SIG-M5 treated with dmso at 0.1 percent for 504 hours (cell line): ENCODE measurements around the gene FCGR2B.
"Not testable (repeated sequence)": the region's sequence is repeated elsewhere in the genome, so short reads cannot be mapped to it uniquely, and the experiment has no call there.

Experiments
- DNase-seq: peaks from one replicate; lab custom pipeline; 2025; ENCODE audit not compliant: unreplicated experiment; lab: John Stamatoyannopoulos, UW

FCGR2B gene

DNA sequence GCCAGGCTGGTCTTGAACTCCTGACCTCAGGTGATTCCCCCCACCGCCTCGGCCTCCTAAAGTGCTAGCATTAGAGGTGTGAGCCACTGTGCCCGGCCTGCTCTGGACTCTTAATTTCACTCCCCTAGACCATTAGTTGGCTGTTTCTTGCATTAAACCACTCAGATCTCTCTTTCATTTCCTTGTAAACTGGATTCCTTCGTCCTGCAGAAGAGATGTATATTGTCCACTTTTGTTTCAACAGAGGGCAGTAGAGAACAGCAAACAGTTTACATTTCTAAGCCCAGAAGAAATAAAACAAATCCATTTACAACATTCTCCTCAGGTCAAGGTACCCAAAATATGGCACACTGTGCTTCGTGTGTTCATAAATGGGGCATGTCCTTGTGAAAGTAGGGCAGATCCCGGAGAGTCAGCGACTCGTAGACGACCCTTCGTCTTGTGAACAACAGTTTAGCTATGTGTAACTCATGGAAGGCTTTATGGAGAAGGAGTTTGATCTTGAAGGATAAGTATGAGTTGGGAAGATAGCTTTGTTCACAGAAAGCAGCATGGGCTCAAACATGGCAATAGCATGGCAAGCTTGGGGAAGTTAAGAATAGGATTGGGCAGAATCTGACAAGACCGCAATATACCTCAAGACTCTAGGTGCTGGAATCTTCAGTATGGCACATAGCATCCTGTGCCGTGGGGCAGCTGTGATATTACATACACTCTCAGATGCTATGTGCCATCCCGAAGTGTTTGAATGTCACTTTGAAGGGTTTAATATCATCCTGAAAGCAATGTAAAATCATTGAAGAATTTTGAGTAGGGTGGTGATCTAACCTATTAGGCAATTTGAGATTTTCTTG lies 15.2 kb upstream of the FCGR2B start:
- not testable (repeated sequence) for DNase-seq

DNA sequence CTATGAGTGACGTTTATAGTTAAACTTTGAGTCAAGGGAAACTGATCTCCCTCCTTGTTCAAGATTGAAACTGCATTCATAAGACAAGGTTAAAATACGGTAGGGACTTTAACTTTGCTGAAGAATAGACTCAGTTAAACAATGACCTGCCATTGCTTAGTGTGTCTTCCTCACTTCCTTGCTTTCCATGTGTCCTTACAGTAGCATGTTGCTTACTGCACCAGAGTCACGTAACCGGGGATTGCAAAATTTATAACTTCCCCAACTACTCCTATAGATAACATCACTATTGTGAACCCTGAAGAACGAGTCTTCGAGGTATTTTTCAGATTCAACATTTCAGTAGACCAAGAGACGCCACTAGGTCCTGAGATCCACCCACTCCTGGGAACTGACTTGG lies 9.4 kb upstream of the FCGR2B start:
- DNase-seq = not testable (repeated sequence)

DNA sequence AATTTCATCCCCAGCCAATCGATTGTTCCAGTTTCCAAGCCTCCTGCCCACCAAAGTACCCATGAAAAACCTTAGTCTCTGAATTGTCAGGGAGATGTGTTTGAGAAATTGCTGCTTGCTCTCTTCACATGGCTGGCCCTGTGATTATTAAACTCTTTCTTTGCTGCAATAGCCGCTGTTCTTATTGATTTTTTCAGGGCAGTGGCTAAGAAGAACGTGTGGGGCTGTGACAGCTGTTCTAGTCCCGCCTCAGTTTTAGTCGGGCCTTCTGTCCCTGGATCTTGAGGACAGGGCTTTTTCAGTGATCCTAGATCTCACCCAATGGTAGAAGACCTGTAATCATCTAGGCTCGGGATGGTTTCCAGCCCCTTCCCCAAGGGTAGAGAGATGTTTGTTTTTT lies 9.0 kb upstream of the FCGR2B start:
- DNase-seq = not testable (repeated sequence)

DNA sequence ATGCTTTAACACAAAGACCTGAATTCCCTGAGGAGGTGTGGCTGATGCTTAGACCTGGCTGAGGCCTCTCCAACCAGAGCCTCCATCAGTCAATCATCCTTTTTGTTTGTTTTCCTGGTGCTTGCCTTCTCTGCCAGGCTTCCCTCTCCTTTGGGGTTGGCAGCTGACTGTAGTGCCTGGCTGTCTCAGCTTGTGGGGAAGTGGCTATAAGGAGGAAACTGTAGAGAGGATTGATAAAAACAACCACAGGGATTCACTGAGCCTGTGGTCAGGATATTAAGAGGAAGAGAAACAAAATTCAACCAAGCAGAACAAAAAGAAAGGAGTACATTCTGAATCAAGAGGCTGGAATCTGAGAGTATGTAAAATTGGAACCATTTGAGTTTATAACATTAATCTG lies 4.4 kb upstream of the FCGR2B start:
- DNase-seq = not testable (repeated sequence)

DNA sequence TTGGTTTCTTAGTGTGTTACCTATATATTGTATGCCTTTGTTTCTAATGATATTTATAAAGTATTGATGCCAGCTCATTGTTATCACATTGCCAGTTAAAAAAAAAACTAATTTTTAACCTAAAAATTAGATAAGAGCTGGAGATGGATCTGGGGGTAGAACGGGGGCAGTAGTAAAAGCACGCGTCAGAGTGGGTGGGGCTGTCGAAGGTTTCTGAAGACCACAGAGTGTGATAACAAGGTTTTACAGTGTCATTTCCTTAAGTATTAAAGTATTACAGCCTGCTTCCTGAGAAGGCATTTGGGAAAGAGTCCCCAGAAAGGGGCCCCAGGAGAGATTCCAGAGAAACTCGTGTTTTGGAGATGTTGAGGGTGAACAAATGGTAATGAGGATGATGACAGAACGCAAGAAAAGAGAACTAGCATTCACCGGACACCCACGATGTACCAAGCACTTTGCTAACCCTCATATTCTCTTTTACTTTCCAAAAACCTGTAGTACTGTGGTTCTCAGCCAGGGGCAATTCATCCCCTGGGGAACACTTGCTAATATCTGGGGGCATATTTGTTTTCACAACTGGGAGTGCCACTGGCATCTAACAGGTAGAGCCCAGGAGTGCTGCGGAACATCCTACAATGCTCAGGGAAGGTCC lies 1.2 kb upstream of the FCGR2B start:
- not testable (repeated sequence) for DNase-seq

DNA sequence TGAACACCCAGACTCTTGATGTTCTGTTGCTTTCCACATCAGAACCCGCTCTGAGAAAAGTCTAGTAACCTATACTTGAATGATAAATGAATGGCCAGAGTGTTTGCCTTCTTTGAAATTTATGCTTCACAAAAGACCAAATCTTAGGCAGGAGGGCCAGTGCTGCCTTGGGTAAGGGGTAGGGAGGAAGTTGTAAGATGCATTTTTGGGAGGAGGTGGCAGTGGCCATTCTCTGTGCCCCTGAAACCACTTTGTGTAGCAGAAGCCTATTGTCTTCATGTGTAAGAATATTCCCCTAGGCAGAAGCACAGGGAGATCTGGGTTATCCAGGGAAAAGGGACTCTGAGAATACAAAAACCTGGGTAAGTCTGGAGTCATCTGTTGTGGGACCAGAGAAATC lies 626 bp downstream of the FCGR2B start:
- not testable (repeated sequence) for DNase-seq

DNA sequence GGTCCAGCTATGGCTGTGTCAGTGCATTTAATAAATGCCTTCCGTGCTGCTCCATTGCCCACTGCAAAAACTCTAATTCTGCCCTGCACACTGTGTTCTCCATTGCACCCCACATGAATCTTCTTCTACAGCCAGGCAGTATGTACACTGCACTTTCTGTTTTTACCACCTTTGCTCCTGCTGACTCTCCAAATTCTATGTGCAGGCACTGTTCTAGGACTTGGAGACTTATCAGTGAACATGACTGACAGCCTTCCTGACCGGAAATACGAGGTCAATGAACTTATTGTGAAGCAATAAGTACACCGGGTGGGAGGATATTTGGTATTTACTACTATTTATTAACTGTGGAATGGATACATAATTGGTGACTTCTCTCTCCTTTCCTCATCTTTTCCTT lies 1.7 kb downstream of the FCGR2B start:
- not testable (repeated sequence) for DNase-seq

DNA sequence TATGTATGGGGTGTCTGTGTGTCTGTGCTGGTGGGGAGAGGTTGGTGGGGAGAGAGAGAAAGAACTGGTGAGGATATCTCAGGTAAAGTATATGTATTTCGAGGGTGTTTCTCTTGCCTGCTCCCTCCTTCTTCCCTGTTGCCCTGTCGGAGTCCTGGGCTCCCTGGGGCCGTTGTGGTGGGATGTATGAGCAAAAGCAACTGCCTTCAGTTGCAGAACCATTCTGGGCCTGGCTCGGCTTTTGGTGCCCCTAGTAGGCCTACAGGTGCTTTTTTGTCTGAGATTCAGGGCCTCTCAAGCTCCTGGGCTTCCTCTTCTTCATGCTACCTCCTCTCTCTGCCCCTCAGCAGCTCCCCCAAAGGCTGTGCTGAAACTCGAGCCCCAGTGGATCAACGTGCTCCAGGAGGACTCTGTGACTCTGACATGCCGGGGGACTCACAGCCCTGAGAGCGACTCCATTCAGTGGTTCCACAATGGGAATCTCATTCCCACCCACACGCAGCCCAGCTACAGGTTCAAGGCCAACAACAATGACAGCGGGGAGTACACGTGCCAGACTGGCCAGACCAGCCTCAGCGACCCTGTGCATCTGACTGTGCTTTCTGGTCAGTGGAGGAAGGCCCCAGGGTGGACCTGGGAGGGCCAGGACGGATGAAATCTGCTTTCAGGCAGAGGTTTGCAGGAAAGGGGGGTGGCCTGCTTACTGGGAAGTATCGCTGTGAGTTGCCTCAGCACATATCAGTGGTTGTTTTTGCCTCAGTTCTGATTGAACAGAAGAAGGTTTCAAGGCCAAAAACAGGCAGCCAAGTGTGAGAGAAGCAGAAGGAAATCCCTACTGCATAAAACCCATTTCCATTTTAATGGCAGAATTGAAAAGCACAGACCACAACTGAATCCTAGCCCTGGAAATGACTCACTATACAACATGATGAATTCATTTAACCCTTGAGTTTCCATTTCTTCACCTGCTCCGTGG lies 8.4 kb downstream of the FCGR2B start:
- not testable (repeated sequence) for DNase-seq

DNA sequence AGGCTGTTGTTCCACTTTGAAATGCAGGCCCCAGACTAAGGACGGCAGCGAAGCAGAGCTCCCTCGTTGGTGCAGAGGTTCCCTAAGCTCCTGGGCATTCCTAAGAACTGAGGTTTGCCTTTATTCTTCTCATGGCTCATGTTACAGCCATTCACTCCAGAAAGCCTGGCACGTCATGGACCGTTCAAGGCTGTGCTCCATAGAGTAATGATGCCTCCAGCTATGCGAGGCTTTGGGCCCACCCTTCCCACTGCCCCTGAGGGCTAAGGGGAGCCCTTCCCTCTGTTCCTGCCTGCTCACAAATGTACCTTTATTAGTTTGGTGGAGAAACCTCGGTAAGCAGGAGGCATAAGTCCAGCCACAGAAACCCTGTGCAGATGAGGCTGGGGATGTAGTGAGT lies 10.5 kb downstream of the FCGR2B start:
- not testable (repeated sequence) for DNase-seq

DNA sequence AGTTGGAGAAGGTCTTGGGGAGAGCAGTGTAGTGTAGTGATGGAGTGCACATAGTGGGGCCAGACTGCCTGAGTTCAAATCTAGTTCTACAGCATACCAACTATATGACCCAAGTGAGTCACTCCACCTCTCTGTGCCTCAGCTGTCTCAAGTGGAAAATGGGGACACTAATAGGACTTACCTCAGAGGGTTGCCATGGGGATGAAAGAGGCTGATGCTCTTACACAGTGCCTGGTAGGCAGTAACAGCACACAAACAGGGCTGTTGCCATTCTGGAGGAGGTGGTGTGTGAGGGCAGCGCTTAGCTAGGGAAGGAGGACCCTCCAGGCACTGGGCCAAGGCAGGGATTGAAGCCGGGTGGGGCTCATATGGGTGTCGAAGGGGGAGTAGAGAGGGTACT lies 11.5 kb downstream of the FCGR2B start:
- not testable (repeated sequence) for DNase-seq

DNA sequence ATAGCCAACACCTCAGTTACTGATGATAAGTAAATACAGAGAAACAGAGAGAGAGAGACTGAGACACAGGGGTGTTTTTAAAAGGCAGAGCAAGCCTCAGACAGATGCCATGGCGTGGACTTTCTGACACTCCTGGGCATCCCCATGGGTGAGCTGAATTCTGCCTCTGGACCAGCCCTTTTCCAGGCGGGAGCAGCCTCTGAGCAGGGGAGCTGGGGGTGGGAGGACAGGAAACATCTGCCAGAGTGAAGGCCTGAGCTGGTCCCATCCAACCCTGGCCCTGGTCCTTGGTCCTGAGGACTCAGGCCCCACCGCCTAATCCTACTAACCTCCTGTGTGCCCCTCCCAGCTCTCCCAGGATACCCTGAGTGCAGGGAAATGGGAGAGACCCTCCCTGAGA lies 12.0 kb downstream of the FCGR2B start:
- DNase-seq = not testable (repeated sequence)

DNA sequence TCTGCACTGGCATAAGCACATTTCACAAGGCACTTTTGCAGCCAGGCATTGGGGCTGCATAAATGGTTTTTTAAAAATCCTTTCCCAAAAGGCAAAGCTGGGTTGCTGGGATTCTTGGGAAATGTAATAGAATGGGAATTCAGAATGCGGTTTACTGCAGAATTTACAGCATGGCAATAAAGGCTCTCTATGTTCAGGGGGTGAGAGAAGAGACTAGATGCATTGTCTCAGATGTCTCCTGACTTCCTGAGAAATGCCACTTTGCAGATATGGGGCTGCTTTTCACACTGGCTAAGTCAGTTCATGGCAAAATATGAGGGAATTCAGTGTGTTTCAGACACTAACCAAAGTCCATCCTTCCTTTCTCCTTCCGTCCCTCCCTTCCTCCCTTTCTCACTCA lies 13.5 kb downstream of the FCGR2B start:
- DNase-seq = no peak

DNA sequence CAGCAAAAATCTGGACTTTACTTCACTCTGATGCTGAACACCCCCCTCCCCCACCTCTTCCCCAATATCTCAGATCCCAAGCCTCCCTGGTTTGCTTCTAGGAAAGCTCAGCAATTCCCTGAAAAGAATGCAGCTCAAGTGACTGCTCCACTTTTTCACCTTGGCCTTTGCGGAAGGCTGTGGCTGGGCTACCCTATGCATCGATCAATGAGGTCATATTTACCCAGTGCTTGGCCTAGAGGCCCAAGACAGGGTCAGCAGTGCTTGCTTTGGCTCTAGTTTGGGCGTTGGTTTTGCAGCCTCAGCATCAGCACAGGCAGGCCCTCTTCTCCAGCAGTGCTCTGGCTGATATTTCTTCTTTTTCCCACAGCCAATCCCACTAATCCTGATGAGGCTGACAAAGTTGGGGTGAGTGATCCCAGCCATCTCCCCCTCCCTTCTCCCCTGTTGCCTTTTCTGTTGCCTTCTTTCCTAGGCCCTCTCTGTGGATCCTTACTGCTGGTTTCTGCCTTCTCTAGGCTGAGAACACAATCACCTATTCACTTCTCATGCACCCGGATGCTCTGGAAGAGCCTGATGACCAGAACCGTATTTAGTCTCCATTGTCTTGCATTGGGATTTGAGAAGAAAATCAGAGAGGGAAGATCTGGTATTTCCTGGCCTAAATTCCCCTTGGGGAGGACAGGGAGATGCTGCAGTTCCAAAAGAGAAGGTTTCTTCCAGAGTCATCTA lies 14.2 kb downstream of the FCGR2B start:
- DNase-seq = no peak

DNA sequence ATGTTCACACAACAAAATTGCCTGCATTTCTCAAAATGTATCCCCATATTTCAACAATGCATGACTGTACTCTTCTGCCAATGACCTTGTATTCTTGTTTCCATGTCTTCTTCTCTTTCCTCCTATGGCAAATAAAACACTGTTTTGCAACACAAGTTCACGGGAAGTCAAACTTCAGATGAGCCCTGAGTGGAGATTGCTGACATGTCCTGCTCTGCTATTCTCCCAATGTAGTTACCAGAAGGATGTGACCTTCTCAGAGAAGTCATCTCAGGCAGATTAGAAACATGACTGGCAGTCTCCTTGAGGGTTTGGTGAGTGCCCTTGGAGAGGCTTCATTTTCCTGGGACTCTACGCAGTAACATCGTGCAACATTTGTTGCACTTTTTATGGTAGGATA lies 15.6 kb downstream of the FCGR2B start:
- DNase-seq = no peak

DNA sequence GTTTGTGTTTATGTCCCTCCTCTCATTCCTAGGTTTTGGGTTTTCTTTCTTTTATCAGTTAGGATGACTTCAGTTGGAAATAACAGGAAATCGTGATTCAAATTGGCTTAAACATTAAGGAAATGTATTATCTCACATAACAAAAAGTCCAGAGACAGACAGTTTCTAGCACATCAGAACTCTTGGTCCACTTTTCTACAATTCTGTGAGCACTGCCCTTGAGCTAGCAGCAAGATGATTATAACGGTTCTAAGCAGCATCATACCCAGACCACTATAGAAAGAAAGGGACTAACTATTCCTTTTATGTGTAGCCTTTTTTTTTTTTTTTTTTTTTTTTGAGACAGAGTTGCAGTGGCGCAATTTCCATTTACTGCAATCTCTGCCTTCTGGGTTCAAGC lies 18.9 kb downstream of the FCGR2B start:
- no peak for DNase-seq

DNA sequence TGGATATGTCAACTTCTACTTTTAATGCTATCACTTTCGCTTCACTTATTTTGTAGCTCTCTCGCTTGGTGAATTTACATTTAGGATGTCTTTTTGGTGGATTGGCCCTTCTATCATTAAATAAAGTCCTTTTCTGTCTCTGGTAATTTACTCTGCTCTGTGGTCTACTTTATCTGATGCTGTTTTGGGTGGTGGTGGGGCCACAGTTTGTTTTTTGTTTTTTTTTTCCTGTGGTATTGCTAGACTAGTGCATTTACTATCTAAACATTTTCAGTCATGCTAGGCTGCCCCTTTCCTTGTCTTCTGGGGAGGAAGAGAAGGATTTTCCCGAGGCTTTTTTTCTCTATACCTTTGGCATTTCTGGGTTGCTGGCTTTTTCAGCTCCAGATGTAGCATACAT lies 26.0 kb downstream of the FCGR2B start:
- no peak for DNase-seq

DNA sequence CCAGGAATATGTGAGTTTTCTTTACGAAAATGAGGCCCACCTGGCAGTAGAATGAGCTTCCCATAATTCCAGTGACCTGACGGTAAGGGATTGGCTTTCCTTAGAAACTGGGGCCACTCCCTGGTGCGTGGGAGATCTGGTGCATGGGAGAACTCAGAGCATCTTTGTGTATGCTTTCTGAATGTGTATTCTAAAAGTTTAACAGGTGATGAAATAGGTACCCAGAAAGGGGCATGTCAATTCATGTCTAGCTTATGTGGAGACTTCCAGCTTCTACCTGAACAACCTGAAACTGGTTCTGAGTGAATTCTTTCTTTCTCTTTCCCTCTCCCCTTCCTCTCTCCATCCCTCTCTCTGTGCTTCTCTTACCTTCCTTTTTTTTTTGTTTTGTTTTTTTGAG lies 28.9 kb downstream of the FCGR2B start:
- no peak for DNase-seq

DNA sequence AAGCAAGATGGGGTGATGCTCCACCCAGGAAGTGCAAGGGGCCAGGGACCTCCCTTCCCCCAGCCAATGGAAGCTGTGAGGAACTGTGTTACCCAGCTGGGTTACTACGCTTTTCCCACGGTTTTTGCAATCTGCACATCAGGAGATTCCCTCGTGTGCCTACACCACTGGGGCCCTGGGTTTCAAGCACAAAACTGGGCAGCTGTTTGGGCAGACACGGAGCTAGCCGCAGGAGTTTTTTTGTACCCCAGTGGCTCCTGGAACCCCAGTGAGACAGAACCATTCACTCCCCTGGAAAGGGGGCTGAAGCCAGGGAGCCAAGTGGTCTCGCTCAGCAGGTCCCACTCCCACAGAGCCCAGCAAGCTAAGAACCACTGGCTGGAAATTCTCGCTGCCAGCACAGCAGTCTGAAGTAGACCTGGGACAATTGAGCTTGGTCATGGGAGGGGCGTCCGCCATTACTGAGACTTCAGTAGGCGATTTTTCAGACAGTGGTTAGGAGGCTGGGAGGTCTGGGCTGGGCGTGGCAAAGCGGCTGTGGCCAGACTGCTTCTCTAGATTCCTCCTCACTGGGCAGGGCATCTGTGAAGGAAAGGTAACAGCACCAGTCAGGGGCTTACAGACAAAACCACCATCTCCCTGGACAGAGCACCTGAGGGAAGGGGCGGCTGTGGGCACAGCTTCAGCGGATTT lies 30.2 kb downstream of the FCGR2B start:
- not testable (repeated sequence) for DNase-seq

DNA sequence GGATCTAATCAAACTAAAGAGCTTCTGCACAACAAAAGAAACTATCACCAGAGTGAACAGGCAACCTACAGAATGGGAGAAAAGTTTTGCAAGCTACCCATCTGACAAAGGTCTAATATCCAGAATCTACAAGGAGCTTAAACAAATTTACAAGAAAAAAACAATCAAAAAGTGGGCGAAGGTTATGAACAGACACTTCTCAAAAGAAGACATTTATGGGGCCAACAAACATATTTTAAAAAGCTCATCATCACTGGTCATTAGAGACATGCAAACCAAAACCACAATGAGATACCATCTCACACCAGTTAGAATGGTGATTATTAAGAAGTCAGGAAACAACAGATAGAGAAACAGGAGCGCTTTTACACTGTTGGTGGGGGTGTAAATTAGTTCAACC lies 35.4 kb downstream of the FCGR2B start:
- DNase-seq = not testable (repeated sequence)

DNA sequence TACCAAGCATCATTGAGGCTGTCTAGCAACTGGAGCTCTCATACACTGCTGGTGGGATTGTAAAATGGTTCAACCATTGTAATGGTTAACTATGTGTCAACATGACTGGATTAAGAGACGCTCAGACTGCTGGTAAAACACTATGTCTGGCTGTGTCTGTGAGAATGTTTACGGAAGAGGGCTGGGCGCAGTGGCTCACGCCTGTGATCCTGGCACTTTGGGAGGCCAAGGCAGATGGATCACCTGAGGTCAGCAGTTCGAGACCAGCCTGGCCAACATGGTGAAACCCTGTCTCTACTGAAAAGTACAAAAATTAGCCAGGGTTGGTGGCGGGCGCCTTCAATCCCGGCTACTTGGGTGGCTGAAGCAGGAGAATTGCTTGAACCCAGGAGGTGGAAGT lies 39.3 kb downstream of the FCGR2B start:
- DNase-seq = no peak
